Esophagus muscularis mucosa (tissue), 4 donors: ENCODE data around the gene CLEC9A.

ENCODE experiments used
- CTCF ChIP-seq, 3 experiments: fragments of 200-600 bp in 2 of 3; fragments of 450-650 bp in 1 of 3; sonication (generic) in 2 of 3; IDR thresholded peaks; one replicate each; pipeline ENCODE4 v1.5.1; 2017 to 2019; ENCODE audit warnings: antibody characterized with exemption in 3 of 3, mild to moderate bottlenecking in 2 of 3, moderate library complexity in 1 of 3
- EP300 ChIP-seq: sonication (generic); formaldehyde crosslinking; IDR thresholded peaks from one replicate; pipeline ENCODE4 v1.6.1; 2017; ENCODE audit warnings: antibody characterized with exemption
- POLR2A ChIP-seq: fragments of 450-650 bp; IDR thresholded peaks from one replicate; pipeline ENCODE4 v1.6.1; 2017; ENCODE audit warnings: antibody characterized with exemption, moderate library complexity, mild to moderate bottlenecking, low read depth
- POLR2AphosphoS5 ChIP-seq, 2 donors: sonication (generic); formaldehyde crosslinking; IDR thresholded peaks; one replicate each; pipeline ENCODE4 v1.6.1; 2017; ENCODE audit warnings: antibody characterized with exemption in 2 of 2

GRCh38 chr12:9999016-9999415 is 31.5 kb upstream of the CLEC9A start, which contains the start of gene CLEC1B:
- TF ChIP-seq CTCF (IDR thresholded peaks at IDR 0.05), result no peak
- TF ChIP-seq POLR2A, result no peak
- TF ChIP-seq POLR2AphosphoS5 (IDR thresholded peaks at IDR 0.05), result no peak
- TF ChIP-seq EP300, result no peak
